Activated CD4-positive, alpha-beta T cell treated with anti-CD3 and anti-CD28 coated beads for 4 hours (primary cell): Measurements from ENCODE around the gene PPM1F.
A peak's percentile ranks its signal among the peaks of the same experiment; 100 is the strongest.

Experiments used
- DNase-seq, 2 donors: peaks; one replicate each; pipeline ENCODE4 v3.0.0-alpha.2; 2020

Gene PPM1F

DNA sequence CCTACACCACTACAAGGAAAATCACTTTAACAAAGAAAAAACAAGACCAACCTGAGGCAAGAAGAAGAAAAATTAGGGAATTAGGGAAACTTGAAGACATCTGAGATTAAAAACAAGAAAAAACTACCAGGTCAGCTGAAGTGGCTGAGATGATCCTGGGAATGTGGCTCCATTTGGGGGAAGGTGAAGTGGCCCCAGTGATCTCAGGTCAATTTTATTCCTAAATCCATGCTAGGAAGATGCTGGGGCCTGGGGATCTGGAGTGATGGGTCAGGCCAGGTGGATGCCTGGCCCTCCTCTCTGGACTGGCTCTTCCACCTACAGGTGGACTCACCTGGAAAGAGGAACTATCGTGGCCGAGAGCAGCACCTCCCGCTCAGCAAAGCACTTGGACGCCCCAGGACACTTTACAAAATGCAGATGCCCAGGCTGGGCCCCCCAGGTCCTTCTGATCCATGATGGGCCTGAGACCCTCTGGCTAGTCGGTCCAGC lies 23.3 kb upstream of the PPM1F start:
- DNase-seq, result no peak

DNA sequence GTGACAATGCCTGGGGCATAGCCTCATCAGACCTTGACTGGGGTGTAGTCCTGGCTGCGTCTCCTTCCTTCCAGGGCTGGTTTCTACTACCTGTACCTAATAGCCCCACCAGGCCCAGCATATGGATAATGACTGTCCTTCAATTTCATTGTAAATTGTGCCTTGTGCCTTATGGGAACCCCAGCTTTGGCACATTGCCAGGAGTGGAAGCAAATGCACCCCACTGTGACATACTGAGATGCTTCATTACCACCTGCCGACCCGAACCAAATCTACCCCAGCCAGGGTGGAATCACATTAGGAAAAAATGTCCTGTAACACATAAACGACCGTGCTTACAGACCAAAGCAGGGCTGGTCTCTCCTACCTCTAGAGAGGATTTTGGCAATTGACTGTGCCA lies 22.6 kb upstream of the PPM1F start:
- DNase-seq, result no peak

DNA sequence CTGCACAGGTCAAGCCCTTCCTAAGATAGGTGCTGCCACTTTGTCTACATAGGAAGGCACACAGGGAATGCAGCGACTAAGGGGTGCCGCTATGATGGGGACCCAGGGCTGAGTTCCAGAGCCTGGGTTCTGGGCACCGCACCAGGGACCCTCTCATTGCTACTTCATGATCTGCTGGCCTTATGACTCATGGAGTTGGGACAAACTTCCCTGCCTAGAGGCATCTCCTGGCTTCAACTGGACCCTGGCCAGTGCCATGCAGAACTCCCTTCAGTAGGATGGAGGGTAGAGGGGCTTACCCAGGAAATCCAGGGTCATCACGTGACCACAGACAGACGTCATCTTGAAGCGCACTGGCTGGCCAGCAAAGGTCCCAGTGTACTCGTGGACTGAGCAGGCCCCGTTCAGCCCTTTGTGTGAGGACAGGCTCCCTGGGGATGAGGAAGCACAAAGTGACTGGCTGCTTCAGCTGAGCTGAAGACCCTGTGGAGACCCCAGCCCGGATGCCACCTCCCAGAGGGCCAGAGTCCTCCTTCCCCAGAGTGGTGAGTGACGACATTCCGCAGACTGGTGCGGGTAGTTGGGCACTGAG lies 21.5 kb upstream of the PPM1F start:
- no peak for DNase-seq

DNA sequence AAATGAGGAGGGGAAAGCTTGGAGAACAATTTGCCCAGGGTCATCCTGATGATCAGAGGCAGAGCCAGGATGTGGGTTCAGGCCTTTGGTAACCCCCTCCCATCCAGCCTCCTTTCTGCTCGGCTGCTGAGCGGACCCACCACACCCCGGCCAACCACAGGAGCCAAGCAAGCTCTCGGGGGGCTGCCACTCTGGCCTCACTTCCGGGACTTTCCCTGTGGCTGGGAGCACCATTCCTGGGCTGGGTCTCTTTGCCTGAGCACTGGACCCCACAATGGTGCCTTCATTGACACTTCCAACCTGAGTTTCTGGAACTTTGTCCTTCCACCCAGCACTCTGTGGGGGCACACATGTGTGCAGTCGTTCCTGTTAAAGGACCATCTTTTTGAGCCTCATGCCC lies 20.2 kb upstream of the PPM1F start:
- DNase-seq, result no peak

GRCh38 chr22:21972293-21972779 lies 19.7 kb upstream of the PPM1F start:
- DNase-seq, result peak; percentile 38 to 53

GRCh38 chr22:21971858-21972275 lies 19.2 kb upstream of the PPM1F start:
- DNase-seq, result no peak

DNA sequence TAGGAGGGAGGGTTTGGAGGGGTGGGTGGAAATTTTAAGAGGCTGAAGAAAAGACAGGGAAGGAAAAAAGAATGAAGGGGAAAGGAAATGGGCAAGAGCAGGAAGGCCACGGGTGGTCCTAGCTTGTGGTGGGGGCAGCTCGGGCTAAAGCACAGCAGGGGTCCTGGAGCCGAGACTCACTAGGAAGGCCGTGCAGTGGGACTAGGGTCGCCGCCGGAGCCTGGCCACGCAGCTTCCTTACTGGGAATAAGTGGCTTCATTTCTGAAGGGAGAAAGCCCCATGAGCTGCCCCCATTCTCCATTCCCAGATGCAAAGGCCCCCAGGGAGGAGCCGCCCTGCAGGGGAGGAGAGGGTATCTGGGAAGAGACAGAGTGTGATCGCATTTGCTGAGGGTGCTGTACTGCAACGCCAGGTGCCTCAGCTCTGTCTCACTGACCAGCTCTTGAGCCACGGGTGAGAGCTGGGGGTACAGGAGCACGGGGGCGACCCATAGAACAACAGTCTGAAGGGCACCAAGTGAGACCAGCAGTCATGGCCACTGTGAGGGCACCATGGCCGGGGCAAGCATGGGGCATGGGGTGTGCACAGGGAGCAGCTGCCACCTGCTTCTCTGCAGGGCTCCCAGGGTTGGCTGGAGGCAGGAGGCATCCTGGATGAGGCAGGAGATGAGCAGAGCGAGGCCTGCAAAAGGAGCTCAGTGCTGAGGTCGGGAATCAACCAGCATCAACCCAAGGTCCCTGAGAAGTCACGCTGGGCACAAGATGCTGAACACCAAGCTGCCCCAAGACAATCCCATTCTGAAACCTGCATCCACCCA lies 18.4 kb upstream of the PPM1F start:
- DNase-seq, result no peak

GRCh38 chr22:21970037-21970799 lies 17.6 kb upstream of the PPM1F start:
- DNase-seq, result no peak

DNA sequence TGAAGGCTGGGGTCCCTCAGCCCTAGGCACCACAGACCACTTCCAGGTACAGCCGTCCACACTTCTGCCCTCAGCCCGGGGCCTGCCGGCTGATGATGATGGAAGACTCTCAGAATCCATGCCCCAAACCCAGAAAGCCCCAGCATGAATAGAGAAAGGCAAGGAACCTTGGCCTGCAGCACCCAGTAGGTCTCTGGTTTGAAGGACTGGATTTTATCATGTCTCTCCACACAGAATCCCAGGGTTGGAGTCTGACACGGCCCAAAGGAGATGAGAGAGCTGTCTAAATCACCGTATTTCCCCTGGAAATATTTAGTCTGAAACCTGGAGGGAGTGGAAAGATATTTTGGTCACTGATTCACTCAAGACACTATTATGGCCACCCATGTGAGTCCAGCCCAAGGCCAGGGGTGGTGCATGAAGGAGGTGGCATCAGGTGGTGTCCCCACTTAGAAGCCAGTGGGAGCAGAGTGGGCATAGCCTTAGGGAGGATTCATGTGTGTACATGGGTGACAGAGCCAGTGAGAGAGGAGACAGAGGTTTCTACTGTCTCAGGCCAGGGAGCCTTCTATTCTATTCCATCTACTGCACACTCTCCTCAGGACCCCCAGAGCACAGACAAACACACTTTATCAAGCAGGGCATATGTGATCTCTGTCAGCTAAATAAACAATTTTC lies 15.9 kb upstream of the PPM1F start:
- no peak for DNase-seq

DNA sequence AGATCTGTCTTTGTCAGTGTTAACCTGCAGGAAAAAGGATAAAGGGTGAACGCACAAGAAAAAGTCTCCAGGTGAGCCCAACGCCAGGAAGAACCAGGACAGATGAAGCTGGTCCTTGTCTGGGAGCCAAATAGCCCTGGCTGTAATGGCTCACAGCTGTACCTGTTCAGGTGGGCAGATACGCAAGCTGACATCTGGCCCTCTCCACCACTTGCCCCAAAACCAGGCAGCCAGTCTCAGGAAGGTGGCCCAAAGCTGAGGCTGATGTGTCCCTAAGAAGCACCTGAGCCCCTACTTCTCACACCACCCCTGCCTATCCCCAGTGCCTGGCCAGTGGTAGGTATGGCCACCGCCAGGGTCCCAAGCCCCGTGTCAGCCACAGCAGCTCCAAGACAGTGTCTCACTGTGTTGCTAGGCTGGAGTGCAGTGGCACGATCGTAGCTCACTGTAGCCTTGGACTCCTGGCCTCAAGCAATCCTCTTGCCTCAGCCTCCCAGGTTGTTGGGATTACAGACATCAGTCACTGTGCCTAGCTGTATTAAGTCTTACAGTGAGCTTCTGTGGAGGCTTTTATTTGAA lies 15.1 kb upstream of the PPM1F start:
- DNase-seq, result no peak

- DNase-seq, result no peak
These were observed 14.2 kb upstream of the PPM1F start for GRCh38 chr22:21966643-21967516.

GRCh38 chr22:21965762-21966288 lies 13.2 kb upstream of the PPM1F start:
- no peak for DNase-seq

DNA sequence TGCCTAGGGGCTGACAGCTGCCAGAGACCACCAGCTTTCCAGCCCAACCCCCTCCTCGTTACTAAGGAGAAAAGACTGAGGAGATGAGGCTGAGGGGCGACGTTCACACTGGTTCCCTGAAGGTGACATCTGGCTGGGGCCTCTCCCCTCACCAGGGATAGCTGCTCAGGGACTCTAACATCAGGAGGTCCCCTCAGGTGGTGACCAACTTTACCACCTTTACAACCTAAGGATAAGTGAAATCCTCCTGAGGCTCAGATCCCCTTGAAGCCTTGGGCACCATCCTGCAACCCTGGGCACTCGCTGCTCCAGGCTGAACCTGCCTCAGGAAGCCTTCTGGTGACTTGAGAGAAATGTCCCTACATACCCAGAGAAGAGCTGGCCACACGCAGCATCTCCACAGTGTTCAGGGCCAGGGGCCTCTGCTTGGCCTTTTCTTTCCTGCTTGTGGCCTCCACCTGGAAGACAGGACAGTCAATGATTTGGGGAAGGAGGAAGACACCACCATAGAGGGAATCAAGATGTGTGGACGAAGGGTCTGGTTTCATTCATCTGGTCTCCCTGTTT lies 12.4 kb upstream of the PPM1F start:
- no peak for DNase-seq

DNA sequence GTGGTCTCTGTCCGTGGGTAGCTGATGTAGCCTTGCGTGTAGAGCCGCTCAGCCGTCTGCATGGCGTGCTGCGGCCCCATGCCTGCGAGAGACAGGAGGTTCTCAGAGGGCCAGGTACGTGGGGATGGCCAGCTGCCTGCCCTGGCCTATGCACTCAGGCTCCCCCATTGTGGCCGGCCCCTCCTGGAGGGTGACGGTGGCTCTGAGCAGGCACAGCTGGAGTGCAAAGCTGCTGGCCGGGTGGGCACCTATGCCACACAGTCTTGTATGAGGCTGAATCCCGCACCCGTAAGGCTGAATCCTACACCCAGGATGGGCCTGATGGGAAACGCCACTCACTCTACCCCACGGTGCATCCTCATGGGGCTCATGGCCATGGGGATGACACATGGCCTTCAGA lies 11.6 kb upstream of the PPM1F start:
- no peak for DNase-seq

DNA sequence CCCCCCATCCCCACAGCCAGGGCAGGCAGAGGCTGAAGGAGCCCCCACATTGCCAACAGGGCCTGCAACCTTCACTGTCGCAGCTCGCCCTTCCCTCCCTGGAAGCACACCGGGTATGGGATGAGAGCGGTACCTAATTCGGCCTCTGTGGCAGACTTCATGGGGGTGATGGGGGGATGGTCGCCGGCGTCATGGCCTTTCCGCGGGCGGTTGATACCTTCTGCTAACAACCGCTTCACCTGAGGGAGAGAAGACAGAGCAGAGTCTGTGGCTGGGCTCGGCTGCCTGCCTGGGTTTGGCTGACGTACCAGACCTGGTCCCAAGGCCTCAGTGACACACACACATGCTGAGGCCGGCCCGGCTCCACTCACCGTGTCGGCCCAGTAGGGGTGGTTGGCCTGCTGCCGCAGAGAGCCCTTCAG lies 11.2 kb upstream of the PPM1F start:
- DNase-seq, result no peak

DNA sequence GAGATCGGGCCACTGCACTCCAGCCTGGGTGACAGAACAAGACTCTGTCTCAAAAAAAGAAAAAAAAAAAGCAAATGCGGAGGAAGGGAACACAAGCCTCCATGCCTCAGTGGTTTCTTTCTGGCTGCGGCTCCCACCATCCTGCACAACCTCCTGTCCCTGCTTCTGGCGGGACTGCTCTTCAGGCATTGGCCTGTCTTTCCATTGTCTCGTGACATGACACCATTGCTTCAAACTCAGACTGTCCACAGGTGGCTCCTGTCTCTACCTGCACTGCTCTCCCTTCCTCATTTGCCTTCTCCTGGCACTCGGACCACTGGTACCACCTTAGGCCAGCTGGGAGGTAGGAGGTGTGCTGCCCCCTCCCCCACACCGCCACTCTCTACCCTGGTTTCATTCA lies 10.6 kb upstream of the PPM1F start:
- DNase-seq, result no peak

DNA sequence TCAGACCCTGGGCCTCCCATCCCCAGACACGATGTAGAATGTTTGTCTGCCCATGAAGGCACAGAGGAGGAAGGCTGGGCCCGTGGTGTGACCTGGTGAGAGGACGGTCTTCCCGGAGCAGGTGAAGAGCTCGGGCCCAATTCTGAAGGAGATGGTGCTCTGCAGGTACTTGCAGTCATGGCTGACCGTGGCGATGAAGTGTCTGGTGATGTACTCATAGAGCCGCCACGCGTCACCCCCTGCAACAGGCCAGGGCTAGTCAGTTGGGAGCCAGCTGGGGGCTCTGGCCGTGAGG lies 10.0 kb upstream of the PPM1F start:
- DNase-seq, result no peak

DNA sequence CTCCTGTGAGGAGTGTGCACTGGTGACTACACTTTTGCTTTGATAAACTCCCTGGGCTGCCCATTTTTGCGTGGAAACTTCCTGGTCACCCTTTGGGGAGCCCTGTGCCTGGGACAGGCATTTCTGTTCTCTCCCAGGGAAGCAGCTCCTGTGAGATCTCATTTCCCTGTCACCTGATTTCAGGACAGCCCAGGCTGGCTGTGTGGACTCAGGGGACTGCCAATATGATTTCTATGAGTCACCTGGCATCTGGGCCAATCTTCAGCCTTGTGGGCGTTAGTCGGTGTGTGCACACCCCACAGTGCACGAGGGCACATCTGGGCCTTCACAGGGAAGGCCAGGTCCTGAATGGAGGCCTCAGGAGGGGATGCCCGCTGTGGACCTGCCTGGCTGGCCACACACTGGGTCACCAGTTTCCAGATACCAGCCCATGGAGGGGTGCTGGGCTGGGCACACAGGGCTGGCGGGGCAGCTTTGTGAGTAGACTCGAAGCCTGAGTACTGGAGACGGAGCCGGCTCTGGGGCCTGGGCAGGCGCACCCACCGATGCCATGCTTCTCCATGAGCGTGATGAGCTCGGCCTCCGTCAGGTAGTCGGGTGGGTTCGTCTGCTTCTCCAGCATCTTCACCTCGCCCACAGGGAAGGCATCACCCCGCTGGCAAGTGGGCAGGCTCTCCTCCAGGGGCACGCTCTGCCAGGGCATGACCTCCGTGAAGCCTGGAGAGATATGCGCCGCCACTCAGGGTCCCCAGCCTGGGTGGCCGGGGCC lies 9.4 kb upstream of the PPM1F start:
- DNase-seq, result no peak

DNA sequence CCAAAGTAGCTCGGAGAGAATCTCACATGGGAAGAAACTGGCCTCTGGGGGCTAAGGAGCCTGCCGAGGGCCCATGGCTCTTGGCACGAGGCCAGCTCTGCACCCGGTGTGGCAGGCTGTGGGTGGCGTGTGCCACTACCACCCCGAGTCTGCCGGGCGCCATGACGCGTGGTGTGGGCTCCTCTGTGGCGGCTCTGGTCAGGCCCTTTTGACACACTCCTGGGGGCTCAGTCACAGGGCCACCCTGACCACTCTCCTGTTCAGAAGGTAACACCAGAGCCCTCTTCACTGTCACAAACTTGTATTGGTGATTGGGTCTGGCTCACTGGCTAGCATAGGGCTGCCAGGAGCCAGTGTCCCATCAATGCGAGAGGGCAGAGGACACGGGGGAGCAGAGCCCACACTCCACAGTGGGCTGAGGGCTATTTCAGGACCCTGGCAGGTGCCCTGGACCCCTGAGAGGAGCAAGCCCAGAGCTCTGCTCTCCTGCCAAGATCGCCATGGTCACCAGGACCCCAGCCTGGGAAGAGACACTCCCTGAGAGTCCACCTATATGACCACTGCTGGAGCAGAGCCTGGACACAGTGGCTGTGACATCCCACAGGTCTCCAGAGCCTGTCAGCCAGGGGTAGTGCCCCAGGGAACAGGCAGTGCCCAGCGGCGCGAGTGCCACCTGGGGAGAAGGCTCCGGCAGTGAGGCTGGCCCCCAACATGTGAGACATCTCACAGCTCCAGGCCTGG lies 8.6 kb upstream of the PPM1F start:
- no peak for DNase-seq
